Gastrocnemius medialis (tissue), 4 donors: ENCODE measurements around the gene OCEL1.

Experiments
- CTCF ChIP-seq, 5 experiments: fragments of 450-650 bp in 3 of 5; fragments of 200-600 bp in 2 of 5; sonication (generic) in 2 of 5; IDR thresholded peaks in 4 of 5; conservative IDR thresholded peaks in 1 of 5; 1 replicate in 4 of 5; 2 replicates in 1 of 5; pipeline ENCODE4 v1.5.1; 2016 to 2019; ENCODE audit warnings: antibody characterized with exemption in 5 of 5, mild to moderate bottlenecking in 3 of 5, moderate library complexity in 3 of 5
- POLR2A ChIP-seq, 2 donors: fragments of 450-650 bp; IDR thresholded peaks; one replicate each; pipeline ENCODE4 v1.6.1; 2017; ENCODE audit warnings: antibody characterized with exemption in 2 of 2, mild to moderate bottlenecking in 2 of 2, moderate library complexity in 2 of 2

GRCh38 chr19:17192751-17193150, 33.3 kb upstream of the OCEL1 start:
- TF ChIP-seq CTCF (IDR thresholded peaks at IDR 0.05 in 4 of 5, conservative IDR thresholded peaks at IDR 0.05 in 1 of 5): no peak
- TF ChIP-seq POLR2A (IDR thresholded peaks at IDR 0.05): no peak
